AG04449 (cell line): ENCODE results near the gene LIM2.

ENCODE experiments used
- CTCF ChIA-PET: fragments of 350-600 bp; formaldehyde crosslinking; extraction: SDS; loops from one replicate; lab custom pipeline; 2021; ENCODE audit warnings: antibody characterized with exemption; lab: Yijun Ruan, JAX
- POLR2A ChIA-PET: fragments of 400-600, 350-600 bp; formaldehyde crosslinking; extraction: SDS; loops from one replicate; lab custom pipeline; 2020; ENCODE audit warnings: antibody characterized with exemption, inconsistent platforms; lab: Yijun Ruan, JAX
- DNase-seq: peaks from one replicate; pipeline ENCODE4 v3.0.0-alpha.2; 2010; ENCODE audit warnings: low read depth, low spot score
- H3K4me3 ChIP-seq: 2 replicates; pipeline ENCODE4 v1.5.1; 2011; ENCODE audit warnings: low read depth, mild to moderate bottlenecking, control low read depth, low read length
- CTCF ChIP-seq: IDR thresholded peaks from one replicate; pipeline ENCODE4 v1.5.1; 2011; ENCODE audit warnings: mild to moderate bottlenecking, moderate library complexity, low read length, control low read depth, inconsistent platforms; ENCODE audit not compliant: insufficient read depth; ENCODE audit errors: missing control alignments

The LIM2 gene

GRCh38 chr19:51354742-51355148, 33.0 kb downstream of the LIM2 start:
- POLR2A ChIA-PET = no interaction called here
- CTCF ChIA-PET = interaction anchor here (1.1 kb wide), 1 partner anchor 13 kb away, joined by 7 read pairs; the partner anchor contains the start of gene VSIG10L

GRCh38 chr19:51354103-51354741, 33.6 kb downstream of the LIM2 start:
- TF ChIP-seq CTCF = no peak
- no peak overlapping the region for H3K4me3 ChIP-seq
- ChIA-PET POLR2A (no interaction called here), CTCF (interaction anchor here (1.1 kb wide), 1 partner anchor 13 kb away, joined by 7 read pairs; the partner anchor contains the start of gene VSIG10L)
- DNase-seq = no peak

More at GRCh38 chr19:51354742-51355148, 33.0 kb downstream of the LIM2 start:
- no peak for DNase-seq
- H3K4me3 ChIP-seq = no peak overlapping the region
- TF ChIP-seq CTCF = no peak

GRCh38 chr19:51352783-51353360, 34.9 kb downstream of the LIM2 start:
- TF ChIP-seq CTCF = no peak
- POLR2A ChIA-PET = no interaction called here
- no peak overlapping the region for H3K4me3 ChIP-seq
- CTCF ChIA-PET = no interaction called here
- DNase-seq = no peak

GRCh38 chr19:51351266-51351990, 36.3 kb downstream of the LIM2 start:
- POLR2A ChIA-PET = interaction anchor here (1.1 kb wide), 1 partner anchor 8 kb away, joined by 3 read pairs; no protein-coding TSS in a partner anchor
- no peak overlapping the region for H3K4me3 ChIP-seq

GRCh38 chr19:51347209-51347928, 40.4 kb downstream of the LIM2 start:
- CTCF ChIA-PET = interaction anchor here (1.2 kb wide), 1 partner anchor 74 kb away, joined by 3 read pairs; no protein-coding TSS in a partner anchor

More at GRCh38 chr19:51351266-51351990, 36.3 kb downstream of the LIM2 start:
- TF ChIP-seq CTCF = no peak
- no peak for DNase-seq
- CTCF ChIA-PET = interaction anchor here (1.0 to 1.6 kb wide), 3 partner anchors 9 to 13 kb away, joined by 3 to 6 read pairs (median 6); partner anchors contain the start of gene VSIG10L

More at GRCh38 chr19:51347209-51347928, 40.4 kb downstream of the LIM2 start:
- POLR2A ChIA-PET = no interaction called here
- no peak overlapping the region for H3K4me3 ChIP-seq
- TF ChIP-seq CTCF = no peak
- no peak for DNase-seq
